ENCODE data around the gene ELF4. TPM values are rescaled to one million over a fixed set of nuclear protein-coding genes. Genes with fewer than 3 reads are reported as not detected.
A peak's percentile ranks its signal among the peaks of the same experiment; 100 is the strongest.

ELF4 gene
- total and polyA plus RNA-seq, 2 of the 13 experiments (the other 11 are each of a cell fraction or from before 2014, with no cell fraction given), result 1.3 to 2.6 TPM

GRCh38 chrX:130025256-130025655 is 85.0 kb downstream of the ELF4 start:
- intact Hi-C loops (cut with micrococcal nuclease; ENCODE audit: unreplicated experiment) (no loop called here), in situ Hi-C loops (cut with HindIII; ENCODE audit: extremely low pct_ligation_motif_present, low pct_unique_long_range_greater_than_20kb) (no loop called here)
- TF ChIP-seq CTCF (CRISPR knock-in tag; IDR thresholded peaks at IDR 0.05) (peak; percentile 15; the same call in 1 of the 2 replicates), ZNF740 (CRISPR knock-in tag; IDR thresholded peaks at IDR 0.05) (no peak), CREBL2 (CRISPR knock-in tag; IDR thresholded peaks at IDR 0.05; ENCODE audit: borderline replicate concordance) (no peak), MAX (IDR thresholded peaks at IDR 0.05) (no peak), MAFK (conservative IDR thresholded peaks at IDR 0.05 in 1 of 2, IDR thresholded peaks at IDR 0.05 in 1 of 2; ENCODE audit: low read length in 2 of 2) (no peak), ZNF503 (CRISPR knock-in tag; IDR thresholded peaks at IDR 0.05) (no peak), SKI (IDR thresholded peaks at IDR 0.05; ENCODE audit: partially characterized antibody) (no peak), ZNF543 (CRISPR knock-in tag; IDR thresholded peaks at IDR 0.05) (no peak)
- H3K4me1 ChIP-seq (ENCODE audit: insufficient read depth, low read length), result no peaks in the 10 kb centered on the region
- ATAC-seq (no peak), DNase-seq (ENCODE audit: low spot score) (no peak), FAIRE-seq (no peak)
- no peak overlapping the region for H3K27ac ChIP-seq (ENCODE audit: extremely low read length, insufficient read depth, low read length)
- H3K4me3 ChIP-seq (replicated peaks in 1 of 3; ENCODE audit: insufficient read depth in 1 of 3, low read depth in 2 of 3, low read length in 3 of 3), result no peak overlapping the region
- whole genome bisulfite sequencing (ENCODE audit: low lambda C conversion rate), result 91% methylated on average over 12 of the region's 19 CpGs
- no peak overlapping the region for H3K9ac ChIP-seq (ENCODE audit: insufficient read depth, low read depth, low read length)
- no peaks in the 10 kb centered on the region for H3K9me3 ChIP-seq (ENCODE audit: low read length)
- peaks cover 6 to 36% of the 10 kb centered on the region in 2 experiments; a peak in 4 of 5 replicates for H3K36me3 ChIP-seq (replicated peaks in 1 of 2; ENCODE audit: control insufficient read depth in 1 of 2, insufficient read depth in 2 of 2, low read length in 2 of 2)
- H3K27me3 ChIP-seq (ENCODE audit: control insufficient read depth in 1 of 2, insufficient read depth in 2 of 2, low read length in 2 of 2), result no peaks in the 10 kb centered on the region
- H3K79me2 ChIP-seq (ENCODE audit: insufficient read depth, low read length), result no peaks in the 10 kb centered on the region
- no peak overlapping the region for H3K4me2 ChIP-seq (ENCODE audit: low read depth, low read length)
- ChIA-PET POLR2A (no interaction called here), CTCF (ENCODE audit: low intra/inter-chr PET ratio, low total read pairs) (no interaction called here)
- H4K20me1 ChIP-seq (ENCODE audit: insufficient read depth, low read length), result no peaks in the 10 kb centered on the region
- no TSS peak for BruUV-seq (replicated peaks)
- no peak overlapping the region for H2AFZ ChIP-seq (ENCODE audit: low read length)

All from HepG2 (cell line).